Sigmoid colon (tissue), 4 donors: ENCODE results near the gene GBGT1.

ENCODE experiments used
- EP300 ChIP-seq, 4 donors: sonication (generic); formaldehyde crosslinking; IDR thresholded peaks; one replicate each; pipeline ENCODE4 v1.6.1; 2017; ENCODE audit warnings: antibody characterized with exemption in 4 of 4
- POLR2A ChIP-seq, 2 donors: fragments of 450-650 bp; IDR thresholded peaks; one replicate each; pipeline ENCODE4 v1.6.1; 2016; ENCODE audit warnings: antibody characterized with exemption in 2 of 2, mild to moderate bottlenecking in 2 of 2, moderate library complexity in 2 of 2
- POLR2AphosphoS5 ChIP-seq, 4 donors: sonication (generic); formaldehyde crosslinking; IDR thresholded peaks; one replicate each; pipeline ENCODE4 v1.6.1; 2017; ENCODE audit warnings: antibody characterized with exemption in 4 of 4
- TF ChIP-seq, protein P1 (sequence below), 4 experiments: fragments of 450-650 bp in 3 of 4; fragments of 200-600 bp in 1 of 4; IDR thresholded peaks; one replicate each; pipeline ENCODE4 v1.5.1; 2016 to 2019; ENCODE audit warnings: antibody characterized with exemption in 4 of 4, mild to moderate bottlenecking in 3 of 4, moderate library complexity in 2 of 4

DNA sequence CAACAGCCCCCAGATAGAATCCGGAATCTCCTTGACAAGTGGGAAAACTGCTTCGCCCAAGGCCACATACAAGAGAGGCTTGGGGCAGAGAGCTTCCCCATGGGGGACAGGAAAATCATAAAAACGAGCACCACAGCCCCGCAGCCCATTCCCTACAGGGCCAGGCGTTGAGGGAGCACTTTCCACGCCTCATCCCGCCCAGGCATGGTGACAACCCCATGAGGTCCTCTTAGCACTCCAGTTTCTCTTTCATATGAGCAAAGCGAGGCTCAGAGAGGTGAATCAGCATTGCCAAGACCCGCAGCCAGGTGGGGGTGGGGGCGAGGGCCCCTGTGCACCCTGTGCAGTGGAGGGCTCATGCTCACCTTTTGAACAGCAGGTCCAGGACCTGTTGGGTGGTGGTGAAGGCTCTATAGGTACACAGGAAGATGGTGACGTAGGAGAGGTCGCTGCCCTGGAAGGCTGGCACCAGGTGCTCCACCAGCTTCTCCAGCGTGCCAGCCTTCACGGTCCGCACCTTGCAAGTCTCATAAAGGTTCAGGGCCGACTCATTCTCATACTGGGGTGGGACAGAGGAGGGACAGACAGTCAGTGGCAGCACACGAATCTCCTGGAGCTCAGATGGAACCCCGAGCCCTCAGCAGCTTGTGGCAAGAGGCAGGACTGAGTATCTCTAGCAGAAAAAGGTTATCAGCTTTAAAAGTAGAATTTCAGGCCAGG lies 53.6 kb downstream of the GBGT1 start:
- no peak for TF ChIP-seq POLR2AphosphoS5 (IDR thresholded peaks at IDR 0.05)
- TF ChIP-seq, protein P1, sequence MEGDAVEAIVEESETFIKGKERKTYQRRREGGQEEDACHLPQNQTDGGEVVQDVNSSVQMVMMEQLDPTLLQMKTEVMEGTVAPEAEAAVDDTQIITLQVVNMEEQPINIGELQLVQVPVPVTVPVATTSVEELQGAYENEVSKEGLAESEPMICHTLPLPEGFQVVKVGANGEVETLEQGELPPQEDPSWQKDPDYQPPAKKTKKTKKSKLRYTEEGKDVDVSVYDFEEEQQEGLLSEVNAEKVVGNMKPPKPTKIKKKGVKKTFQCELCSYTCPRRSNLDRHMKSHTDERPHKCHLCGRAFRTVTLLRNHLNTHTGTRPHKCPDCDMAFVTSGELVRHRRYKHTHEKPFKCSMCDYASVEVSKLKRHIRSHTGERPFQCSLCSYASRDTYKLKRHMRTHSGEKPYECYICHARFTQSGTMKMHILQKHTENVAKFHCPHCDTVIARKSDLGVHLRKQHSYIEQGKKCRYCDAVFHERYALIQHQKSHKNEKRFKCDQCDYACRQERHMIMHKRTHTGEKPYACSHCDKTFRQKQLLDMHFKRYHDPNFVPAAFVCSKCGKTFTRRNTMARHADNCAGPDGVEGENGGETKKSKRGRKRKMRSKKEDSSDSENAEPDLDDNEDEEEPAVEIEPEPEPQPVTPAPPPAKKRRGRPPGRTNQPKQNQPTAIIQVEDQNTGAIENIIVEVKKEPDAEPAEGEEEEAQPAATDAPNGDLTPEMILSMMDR (IDR thresholded peaks at IDR 0.05): no peak
- no peak for TF ChIP-seq POLR2A (IDR thresholded peaks at IDR 0.05)
- no peak for TF ChIP-seq EP300 (IDR thresholded peaks at IDR 0.05)
